A549 (cell line): ENCODE measurements around the gene MTTP.

ENCODE experiments used
- ATOH8 ChIP-seq: fragments of 250-450 bp; sonication (Bioruptor Pico); IDR thresholded peaks from 2 replicates; pipeline ENCODE4 v1.5.0; 2020; ENCODE audit warnings: low read depth, mild to moderate bottlenecking, moderate library complexity
- BHLHE40 ChIP-seq: IDR thresholded peaks from 2 replicates; pipeline ENCODE4 v1.6.1; 2012; ENCODE audit warnings: low read depth, low read length, inconsistent platforms
- CTCF ChIP-seq: fragments of >200 bp; sonication (Bioruptor Twin); formaldehyde crosslinking; IDR thresholded peaks from 3 replicates; pipeline ENCODE4 v1.5.1; 2016
- GATA3 ChIP-seq: IDR thresholded peaks from 2 replicates; pipeline ENCODE4 v1.6.1; 2012; ENCODE audit warnings: borderline replicate concordance
- KDM1A ChIP-seq: fragments of 200-600 bp; sonication (generic); IDR thresholded peaks from 2 replicates; pipeline ENCODE4 v1.6.1; 2016; ENCODE audit warnings: low read depth, mild to moderate bottlenecking
- KDM5A ChIP-seq: fragments of 200-600 bp; sonication (generic); IDR thresholded peaks from 2 replicates; pipeline ENCODE4 v1.6.1; 2016; ENCODE audit warnings: antibody characterized with exemption, mild to moderate bottlenecking
- MAX ChIP-seq: IDR thresholded peaks from 2 replicates; pipeline ENCODE4 v1.6.1; 2012
- POLR2A ChIP-seq: IDR thresholded peaks from 2 replicates; pipeline ENCODE4 v1.6.1; 2012; ENCODE audit warnings: mild to moderate bottlenecking, low read length
- POLR2AphosphoS2 ChIP-seq: conservative IDR thresholded peaks from 2 replicates; pipeline ENCODE4 v1.6.1; 2012; ENCODE audit warnings: low read length, improper control_type of control experiment, inconsistent platforms
- SMC3 ChIP-seq: fragments of >200 bp; sonication (Bioruptor Twin); formaldehyde crosslinking; IDR thresholded peaks from 3 replicates; pipeline ENCODE4 v1.6.1; 2018; ENCODE audit warnings: inconsistent platforms
- ZC3H11A ChIP-seq: fragments of 450-650 bp; IDR thresholded peaks from 2 replicates; pipeline ENCODE4 v1.6.1; 2014; ENCODE audit warnings: antibody characterized with exemption, mild to moderate bottlenecking

- TF ChIP-seq POLR2A (no peak), CTCF (no peak), KDM1A (no peak), SMC3 (no peak), BHLHE40 (no peak), POLR2AphosphoS2 (no peak), KDM5A (no peak), ZC3H11A (no peak), GATA3 (no peak), MAX (no peak), ATOH8 (CRISPR knock-in tag) (no peak)
Observed at GRCh38 chr4:99655308-99656081, 80.9 kb downstream of the MTTP start.
